Activated T-cell treated with anti-CD3 and anti-CD28 coated beads for 24 hours (primary cell): ENCODE data around the gene TBC1D3E.
"Not testable (repeated sequence)": the region's sequence is repeated elsewhere in the genome, so short reads cannot be mapped to it uniquely, and the experiment has no call there.

Source experiments
- DNase-seq: peaks from one replicate; pipeline ENCODE4 v3.0.0-alpha.2; 2020; ENCODE audit warnings: low read depth

Gene TBC1D3E

GRCh38 chr17:38127651-38128050 lies at the start of gene TBC1D3E:
TSS of gene TBC1D3E (plus strand) at chr17:38127951. CDS start at chr17:38129496, 1,545 bp downstream.
- not testable (repeated sequence) for DNase-seq

- DNase-seq: not testable (repeated sequence)
These were observed 40.4 kb upstream of the TBC1D3E start for GRCh38 chr17:38087344-38087743.

- DNase-seq: not testable (repeated sequence)
These were observed 39.6 kb upstream of the TBC1D3E start for GRCh38 chr17:38088120-38088519.

GRCh38 chr17:38094059-38094694 lies 33.6 kb upstream of the TBC1D3E start:
- not testable (repeated sequence) for DNase-seq

GRCh38 chr17:38099262-38099661 lies 28.5 kb upstream of the TBC1D3E start:
- DNase-seq: not testable (repeated sequence)

GRCh38 chr17:38119829-38120228 lies 7.9 kb upstream of the TBC1D3E start:
- not testable (repeated sequence) for DNase-seq

GRCh38 chr17:38134860-38135259 lies 7.1 kb downstream of the TBC1D3E start:
- not testable (repeated sequence) for DNase-seq
